Astrocyte (in vitro differentiated cells and primary cell): ENCODE measurements around the gene IL10. TPM values are rescaled to one million over a fixed set of nuclear protein-coding genes. Genes with fewer than 3 reads are reported as not detected.

Source experiments
- DNase-seq: peaks from one replicate; pipeline ENCODE4 v3.0.0-alpha.2; 2010; ENCODE audit warnings: low read depth
- FAIRE-seq: peaks from 2 replicates; lab custom pipeline; 2011; peaks lifted over from hg19 to GRCh38; lab: Jason Lieb, UNC
- H2AFZ ChIP-seq: 2 replicates; pipeline ENCODE4 v1.6.0; 2012; ENCODE audit warnings: low read depth, low read length, inconsistent platforms
- H3K27ac ChIP-seq: 2 replicates; pipeline ENCODE4 v1.5.1; 2011; ENCODE audit warnings: low read depth, low read length, inconsistent platforms
- H3K27me3 ChIP-seq: 2 replicates; pipeline ENCODE4 v1.6.0; 2011; ENCODE audit warnings: low read length, inconsistent platforms; ENCODE audit not compliant: insufficient read depth
- H3K36me3 ChIP-seq: 2 replicates; pipeline ENCODE4 v1.5.1; 2011; ENCODE audit warnings: low read length, inconsistent platforms; ENCODE audit not compliant: insufficient read depth
- H3K4me1 ChIP-seq: 2 replicates; pipeline ENCODE4 v1.5.1; 2011; ENCODE audit warnings: low read length, inconsistent platforms; ENCODE audit not compliant: insufficient read depth
- H3K4me2 ChIP-seq: 2 replicates; pipeline ENCODE4 v1.6.0; 2012; ENCODE audit warnings: low read length, inconsistent platforms
- H3K4me3 ChIP-seq: 2 replicates; pipeline ENCODE4 v1.5.1; 2011; ENCODE audit warnings: low read depth, mild to moderate bottlenecking, low read length, inconsistent platforms; ENCODE audit not compliant: insufficient read depth
- H3K79me2 ChIP-seq: 2 replicates; pipeline ENCODE4 v1.6.0; 2012; ENCODE audit warnings: mild to moderate bottlenecking, low read length, inconsistent platforms; ENCODE audit not compliant: insufficient read depth
- H3K9ac ChIP-seq: 2 replicates; pipeline ENCODE4 v1.6.0; 2012; ENCODE audit warnings: mild to moderate bottlenecking, low read length, inconsistent platforms
- H3K9me3 ChIP-seq: 2 replicates; pipeline ENCODE4 v1.5.1; 2012; ENCODE audit warnings: low read depth, mild to moderate bottlenecking, low read length, inconsistent platforms; ENCODE audit not compliant: insufficient read depth
- H4K20me1 ChIP-seq: 2 replicates; pipeline ENCODE4 v1.6.0; 2012; ENCODE audit warnings: low read length, inconsistent platforms; ENCODE audit not compliant: insufficient read depth
- H3K27ac Mint-ChIP-seq: one replicate; pipeline ENCODE4 v1.8.0; 2021; ENCODE audit warnings: mild to moderate bottlenecking, mixed read lengths; ENCODE audit not compliant: unreplicated experiment
- H3K27me3 Mint-ChIP-seq: one replicate; pipeline ENCODE4 v1.8.0; 2021; ENCODE audit warnings: low read depth, mixed read lengths; ENCODE audit not compliant: unreplicated experiment
- H3K36me3 Mint-ChIP-seq: one replicate; pipeline ENCODE4 v1.8.0; 2021; ENCODE audit warnings: low read depth, mixed read lengths; ENCODE audit not compliant: unreplicated experiment
- H3K4me1 Mint-ChIP-seq: one replicate; pipeline ENCODE4 v1.8.0; 2021; ENCODE audit warnings: low read depth, mixed read lengths; ENCODE audit not compliant: unreplicated experiment
- H3K4me3 Mint-ChIP-seq: one replicate; pipeline ENCODE4 v1.8.0; 2021; ENCODE audit warnings: mild to moderate bottlenecking, moderate library complexity, mixed read lengths; ENCODE audit not compliant: unreplicated experiment
- H3K9me3 Mint-ChIP-seq: one replicate; pipeline ENCODE4 v1.8.0; 2021; ENCODE audit warnings: mild to moderate bottlenecking, mixed read lengths; ENCODE audit not compliant: unreplicated experiment
- EZH2 ChIP-seq: IDR thresholded peaks from 2 replicates; pipeline ENCODE4 v1.6.1; 2012; ENCODE audit warnings: mild to moderate bottlenecking, low read length, inconsistent platforms; ENCODE audit not compliant: insufficient read depth
- total RNA-seq: library from RNA; stranded (reverse); gene quantifications from 2 replicates; pipeline ENCODE4 v1.2.1, GENCODE V29; 2021
- TF ChIP-seq, protein P1 (sequence below): IDR thresholded peaks from 2 replicates; pipeline ENCODE4 v1.5.1; 2011; ENCODE audit warnings: low read depth, mild to moderate bottlenecking, inconsistent platforms, low read length, moderate library complexity; ENCODE audit not compliant: insufficient read depth

IL10 gene
- total RNA-seq, 1 donor from 2014 or later: not detected

DNA sequence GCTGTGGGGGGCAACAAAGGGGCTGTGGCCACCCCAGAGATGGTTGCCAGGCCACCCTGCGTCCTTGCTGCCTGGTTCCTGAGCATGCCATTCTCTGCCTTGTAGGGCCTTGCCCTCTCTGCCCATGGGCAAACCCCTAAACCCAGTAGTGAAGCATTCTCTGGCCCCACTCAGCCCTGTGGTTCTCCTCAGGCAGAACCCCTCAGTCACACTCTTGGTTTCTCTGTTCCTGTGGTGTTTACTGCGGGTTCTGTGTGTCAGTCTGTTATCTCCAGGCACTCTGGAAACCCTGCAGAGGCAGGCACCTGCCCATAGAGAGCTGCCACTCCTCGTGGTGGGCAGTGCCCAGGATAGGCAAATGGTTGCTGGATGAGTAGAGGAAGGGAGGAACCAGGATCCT, 42.8 kb downstream of the IL10 start:
- no peak overlapping the region for H3K27ac Mint-ChIP-seq
- no peak for FAIRE-seq
- no peak overlapping the region for H3K4me3 ChIP-seq
- H3K27ac ChIP-seq: no peak overlapping the region
- no peaks in the 10 kb centered on the region for H3K27me3 Mint-ChIP-seq
- peaks cover 47% of the 10 kb centered on the region for H3K79me2 ChIP-seq
- TF ChIP-seq, protein P1, sequence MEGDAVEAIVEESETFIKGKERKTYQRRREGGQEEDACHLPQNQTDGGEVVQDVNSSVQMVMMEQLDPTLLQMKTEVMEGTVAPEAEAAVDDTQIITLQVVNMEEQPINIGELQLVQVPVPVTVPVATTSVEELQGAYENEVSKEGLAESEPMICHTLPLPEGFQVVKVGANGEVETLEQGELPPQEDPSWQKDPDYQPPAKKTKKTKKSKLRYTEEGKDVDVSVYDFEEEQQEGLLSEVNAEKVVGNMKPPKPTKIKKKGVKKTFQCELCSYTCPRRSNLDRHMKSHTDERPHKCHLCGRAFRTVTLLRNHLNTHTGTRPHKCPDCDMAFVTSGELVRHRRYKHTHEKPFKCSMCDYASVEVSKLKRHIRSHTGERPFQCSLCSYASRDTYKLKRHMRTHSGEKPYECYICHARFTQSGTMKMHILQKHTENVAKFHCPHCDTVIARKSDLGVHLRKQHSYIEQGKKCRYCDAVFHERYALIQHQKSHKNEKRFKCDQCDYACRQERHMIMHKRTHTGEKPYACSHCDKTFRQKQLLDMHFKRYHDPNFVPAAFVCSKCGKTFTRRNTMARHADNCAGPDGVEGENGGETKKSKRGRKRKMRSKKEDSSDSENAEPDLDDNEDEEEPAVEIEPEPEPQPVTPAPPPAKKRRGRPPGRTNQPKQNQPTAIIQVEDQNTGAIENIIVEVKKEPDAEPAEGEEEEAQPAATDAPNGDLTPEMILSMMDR: no peak
- no peak for TF ChIP-seq EZH2
- H3K4me2 ChIP-seq: no peak overlapping the region
- H3K9me3 ChIP-seq: no peaks in the 10 kb centered on the region
- H3K9me3 Mint-ChIP-seq: peaks cover 2% of the 10 kb centered on the region
- H3K36me3 ChIP-seq: peaks cover 24% of the 10 kb centered on the region
- no peak overlapping the region for H3K4me3 Mint-ChIP-seq
- DNase-seq: no peak
- H3K27me3 ChIP-seq: no peaks in the 10 kb centered on the region
- H4K20me1 ChIP-seq: peaks cover 96% of the 10 kb centered on the region
- peaks cover 16% of the 10 kb centered on the region for H3K36me3 Mint-ChIP-seq
- H3K4me1 Mint-ChIP-seq: peaks cover 14% of the 10 kb centered on the region
- no peak overlapping the region for H2AFZ ChIP-seq
- H3K4me1 ChIP-seq: peaks cover 5% of the 10 kb centered on the region
- H3K9ac ChIP-seq: no peak overlapping the region

DNA sequence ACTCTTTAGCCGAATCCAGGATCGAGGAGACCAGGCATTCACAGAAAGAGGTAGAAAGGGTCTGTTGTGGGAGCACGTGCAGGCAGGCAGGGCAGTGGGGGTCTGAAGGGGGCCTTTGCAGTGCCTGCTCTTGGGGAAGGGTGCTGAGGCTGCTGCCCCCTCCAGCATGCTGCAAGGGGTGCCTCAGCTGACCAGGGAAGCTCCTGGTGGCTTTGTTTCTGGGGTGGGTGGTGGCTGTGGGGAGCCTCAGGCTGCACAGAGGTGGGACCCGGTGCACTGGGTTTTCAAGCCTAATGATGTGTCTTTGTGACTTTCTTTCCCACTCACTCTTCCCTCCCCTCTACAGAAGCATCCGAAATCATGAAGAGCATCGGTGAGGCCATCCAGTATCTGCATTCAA, 43.2 kb downstream of the IL10 start:
- Histone ChIP-seq H3K27me3 (no peaks in the 10 kb centered on the region), H3K4me2 (no peak overlapping the region), H3K9ac (no peak overlapping the region), H4K20me1 (peaks cover 96% of the 10 kb centered on the region), H3K27ac (no peak overlapping the region), H3K9me3 (no peaks in the 10 kb centered on the region), H3K4me3 (no peak overlapping the region), H3K36me3 (peaks cover 24% of the 10 kb centered on the region), H3K79me2 (peaks cover 51% of the 10 kb centered on the region), H3K4me1 (peaks cover 9% of the 10 kb centered on the region), H2AFZ (no peak overlapping the region)
- peaks cover 2% of the 10 kb centered on the region for H3K9me3 Mint-ChIP-seq
- FAIRE-seq: no peak
- DNase-seq: no peak
- no peak for TF ChIP-seq EZH2
- TF ChIP-seq, protein P1: no peak
- H3K27ac Mint-ChIP-seq: no peak overlapping the region
- H3K4me3 Mint-ChIP-seq: no peak overlapping the region
- peaks cover 18% of the 10 kb centered on the region for H3K4me1 Mint-ChIP-seq
- no peaks in the 10 kb centered on the region for H3K27me3 Mint-ChIP-seq
- H3K36me3 Mint-ChIP-seq: peaks cover 14% of the 10 kb centered on the region

DNA sequence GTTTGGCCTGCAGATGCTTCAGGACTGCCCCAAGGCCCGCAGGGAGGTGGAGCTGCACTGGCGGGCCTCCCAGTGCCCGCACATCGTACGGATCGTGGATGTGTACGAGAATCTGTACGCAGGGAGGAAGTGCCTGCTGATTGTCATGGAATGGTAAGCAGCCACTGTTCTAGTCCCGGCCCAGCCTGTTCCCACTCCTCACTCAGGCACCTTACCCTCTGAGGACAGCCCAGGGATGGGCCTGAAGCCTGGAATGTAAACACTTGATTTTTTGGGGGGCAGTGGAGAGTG, 43.7 kb downstream of the IL10 start:
- Mint-ChIP-seq H3K27me3 (no peaks in the 10 kb centered on the region), H3K4me3 (no peak overlapping the region), H3K9me3 (peaks cover 2% of the 10 kb centered on the region), H3K36me3 (peaks cover 14% of the 10 kb centered on the region), H3K27ac (no peak overlapping the region), H3K4me1 (peaks cover 22% of the 10 kb centered on the region)
- H4K20me1 ChIP-seq: peaks cover 96% of the 10 kb centered on the region
- H3K9me3 ChIP-seq: no peaks in the 10 kb centered on the region
- H3K4me1 ChIP-seq: peaks cover 13% of the 10 kb centered on the region
- no peak overlapping the region for H3K4me3 ChIP-seq
- H3K36me3 ChIP-seq: peaks cover 24% of the 10 kb centered on the region
- peaks cover 55% of the 10 kb centered on the region for H3K79me2 ChIP-seq
- no peak overlapping the region for H3K4me2 ChIP-seq
- FAIRE-seq (no peak), DNase-seq (no peak)
- TF ChIP-seq EZH2: no peak
- TF ChIP-seq, protein P1: no peak
- H3K9ac ChIP-seq: no peak overlapping the region
- H3K27ac ChIP-seq: no peak overlapping the region
- no peaks in the 10 kb centered on the region for H3K27me3 ChIP-seq
- H2AFZ ChIP-seq: no peak overlapping the region
